Neural cell (in vitro differentiated cells): ENCODE results near the gene EDNRB. TPM values are rescaled to one million over a fixed set of nuclear protein-coding genes. Genes with fewer than 3 reads are reported as not detected.

ENCODE experiments used
- H2AFZ ChIP-seq: fragments of 200-600, 300-800 bp; sonication (generic), shearing (Covaris generic); 2 replicates; pipeline ENCODE4 v1.6.0; 2014; ENCODE audit warnings: low read depth, mild to moderate bottlenecking, antibody characterized with exemption, low read length, moderate library complexity
- H3F3A ChIP-seq: fragments of 200-600 bp; shearing (Covaris generic); 2 replicates; pipeline ENCODE4 v1.6.1; 2016; ENCODE audit warnings: mild to moderate bottlenecking, moderate library complexity, mixed read lengths, antibody characterized with exemption, low read length; ENCODE audit not compliant: insufficient read depth, poor library complexity, severe bottlenecking
- H3K27ac ChIP-seq: fragments of 200-600, 300-800 bp; sonication (generic), shearing (Covaris generic); 2 replicates; pipeline ENCODE4 v1.5.1; 2014; ENCODE audit warnings: mild to moderate bottlenecking, low read length, moderate library complexity
- H3K27me3 ChIP-seq: fragments of 300-800, 200-600 bp; sonication (generic), shearing (Covaris generic); 2 replicates; pipeline ENCODE4 v1.6.0; 2014; ENCODE audit warnings: mild to moderate bottlenecking, low read depth, low read length, moderate library complexity; ENCODE audit not compliant: insufficient read depth
- H3K36me3 ChIP-seq: fragments of 300-800, 200-600 bp; sonication (generic), shearing (Covaris generic); 2 replicates; pipeline ENCODE4 v1.5.1; 2014; ENCODE audit warnings: mild to moderate bottlenecking, antibody characterized with exemption, low read length, moderate library complexity; ENCODE audit not compliant: insufficient read depth
- H3K4me2 ChIP-seq: fragments of 300-800, 200-600 bp; sonication (generic), shearing (Covaris generic); 2 replicates; pipeline ENCODE4 v1.6.0; 2014; ENCODE audit warnings: mild to moderate bottlenecking, low read length
- H3K4me3 ChIP-seq: fragments of 300-800, 200-600 bp; sonication (generic), shearing (Covaris generic); 2 replicates; pipeline ENCODE4 v1.5.1; 2014; ENCODE audit warnings: mild to moderate bottlenecking, low read length, moderate library complexity
- H3K79me2 ChIP-seq: fragments of 200-600 bp; shearing (Covaris generic); replicated peaks from 2 replicates; pipeline ENCODE4 v1.6.0; 2014; ENCODE audit warnings: mild to moderate bottlenecking, low read length, moderate library complexity; ENCODE audit not compliant: insufficient read depth
- H3K9ac ChIP-seq: fragments of 300-800, 200-600 bp; sonication (generic), shearing (Covaris generic); 2 replicates; pipeline ENCODE4 v1.6.1; 2016; ENCODE audit warnings: mild to moderate bottlenecking, low read length, mixed read lengths
- H3K9me2 ChIP-seq: fragments of 200-600 bp; shearing (Covaris generic); 2 replicates; pipeline ENCODE4 v1.6.1; 2016; ENCODE audit warnings: mild to moderate bottlenecking, low read length, mixed read lengths; ENCODE audit not compliant: insufficient read depth
- H3K9me3 ChIP-seq: fragments of 200-600, 300-800 bp; sonication (generic), shearing (Covaris generic); 2 replicates; pipeline ENCODE4 v1.6.1; 2016; ENCODE audit warnings: mild to moderate bottlenecking, mixed run types, low read length, moderate library complexity, mixed read lengths
- H4K20me1 ChIP-seq: fragments of 200-600 bp; shearing (Covaris generic); 2 replicates; pipeline ENCODE4 v1.6.1; 2016; ENCODE audit warnings: mild to moderate bottlenecking, mixed run types; ENCODE audit not compliant: insufficient read depth
- CTCF ChIP-seq: fragments of 450-650 bp; IDR thresholded peaks from 2 replicates; pipeline ENCODE4 v1.5.1; 2014; ENCODE audit warnings: antibody characterized with exemption, mild to moderate bottlenecking, moderate library complexity; ENCODE audit not compliant: poor library complexity, severe bottlenecking
- EP300 ChIP-seq: fragments of 450-650 bp; conservative IDR thresholded peaks from 2 replicates; pipeline ENCODE4 v1.6.1; 2014; ENCODE audit warnings: antibody characterized with exemption, mild to moderate bottlenecking, moderate library complexity; ENCODE audit not compliant: poor library complexity, severe bottlenecking
- MXI1 ChIP-seq: fragments of 450-650 bp; conservative IDR thresholded peaks from 2 replicates; pipeline ENCODE4 v1.6.1; 2014; ENCODE audit warnings: antibody characterized with exemption, mild to moderate bottlenecking; ENCODE audit not compliant: poor library complexity, severe bottlenecking
- POLR2AphosphoS5 ChIP-seq: IDR thresholded peaks from 2 replicates; pipeline ENCODE4 v1.6.1; 2012
- RAD21 ChIP-seq: fragments of 450-650 bp; conservative IDR thresholded peaks from 2 replicates; pipeline ENCODE4 v1.6.1; 2014; ENCODE audit warnings: antibody characterized with exemption, mild to moderate bottlenecking, moderate library complexity
- REST ChIP-seq: IDR thresholded peaks from 2 replicates; pipeline ENCODE4 v1.6.1; 2012; ENCODE audit warnings: borderline replicate concordance
- SMC3 ChIP-seq: fragments of 450-650 bp; conservative IDR thresholded peaks from 2 replicates; pipeline ENCODE4 v1.6.1; 2014; ENCODE audit warnings: antibody characterized with exemption, mild to moderate bottlenecking, moderate library complexity; ENCODE audit not compliant: poor library complexity
- TAF1 ChIP-seq: IDR thresholded peaks from 2 replicates; pipeline ENCODE4 v1.6.1; 2012; ENCODE audit warnings: low read depth
- polyA plus RNA-seq: library from polyadenylated mRNA; depleted of rRNA; stranded (reverse); fragments of >200 nt; gene quantifications from 2 replicates; pipeline ENCODE4 v1.2.3, GENCODE V29; 2014

Gene EDNRB
- polyA plus RNA-seq, 1 donor from 2014 or later, result 0.20 TPM

DNA sequence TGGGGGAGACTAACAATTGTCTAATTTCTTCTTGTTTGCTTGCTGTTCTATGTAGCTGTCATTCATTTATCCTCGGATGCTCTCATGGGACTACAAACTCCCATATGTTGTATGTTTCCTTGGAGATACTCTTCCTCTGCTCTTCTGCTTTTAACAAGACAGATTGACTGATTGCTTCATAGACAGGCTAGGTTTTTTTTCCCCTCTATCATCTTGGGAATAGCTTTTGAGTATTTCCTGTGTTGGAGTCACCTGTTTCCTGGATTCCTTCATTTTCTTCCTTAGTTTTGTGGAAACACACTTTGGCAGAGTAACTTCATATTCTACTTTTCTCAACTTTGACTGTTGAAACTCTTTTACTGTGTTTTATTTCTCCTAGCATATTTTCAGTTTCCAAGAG is 27.6 kb downstream of the EDNRB start:
- H3K27me3 ChIP-seq, result no peaks in the 10 kb centered on the region
- H2AFZ ChIP-seq, result no peak overlapping the region
- H3K4me2 ChIP-seq, result no peak overlapping the region
- no peaks in the 10 kb centered on the region for H3F3A ChIP-seq
- H3K9me2 ChIP-seq, result no peaks in the 10 kb centered on the region
- TF ChIP-seq TAF1 (no peak), RAD21 (no peak), MXI1 (no peak), POLR2AphosphoS5 (no peak), SMC3 (no peak), REST (no peak), EP300 (peak; percentile 31)
- no peaks in the 10 kb centered on the region for H3K79me2 ChIP-seq
- H3K9ac ChIP-seq, result no peak overlapping the region
- H3K9me3 ChIP-seq, result no peaks in the 10 kb centered on the region
- H4K20me1 ChIP-seq, result no peaks in the 10 kb centered on the region
- H3K27ac ChIP-seq, result no peak overlapping the region
- H3K36me3 ChIP-seq, result no peaks in the 10 kb centered on the region
- H3K4me3 ChIP-seq, result no peak overlapping the region

DNA sequence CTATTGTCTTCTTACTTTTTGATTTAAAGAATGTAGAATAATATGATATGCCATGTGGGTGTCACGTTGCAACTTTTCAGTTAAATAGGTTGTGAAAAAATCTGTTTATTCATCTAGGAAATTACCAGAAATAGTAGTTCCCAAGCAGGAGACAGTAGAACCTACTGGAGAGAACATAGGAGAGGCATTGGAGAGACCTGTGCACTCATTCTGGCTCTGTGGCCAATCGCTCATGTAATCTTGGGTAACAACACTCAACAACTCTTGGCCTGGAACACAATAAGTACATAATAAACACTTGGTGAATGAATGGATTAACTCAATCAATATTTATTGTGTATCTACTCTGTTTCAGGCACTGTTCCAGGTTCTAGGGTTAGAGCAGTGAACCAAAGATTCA is 35.3 kb downstream of the EDNRB start:
- H3K36me3 ChIP-seq, result no peaks in the 10 kb centered on the region
- no peaks in the 10 kb centered on the region for H4K20me1 ChIP-seq
- no peak overlapping the region for H3K9ac ChIP-seq
- H2AFZ ChIP-seq, result no peak overlapping the region
- no peaks in the 10 kb centered on the region for H3K9me3 ChIP-seq
- no peaks in the 10 kb centered on the region for H3K79me2 ChIP-seq
- TF ChIP-seq MXI1 (no peak), POLR2AphosphoS5 (no peak), REST (no peak), CTCF (no peak), TAF1 (no peak), EP300 (no peak), SMC3 (no peak)
- H3F3A ChIP-seq, result no peaks in the 10 kb centered on the region
- H3K27ac ChIP-seq, result no peak overlapping the region
- H3K4me2 ChIP-seq, result no peak overlapping the region
- no peaks in the 10 kb centered on the region for H3K9me2 ChIP-seq
- H3K4me3 ChIP-seq, result no peak overlapping the region
- H3K27me3 ChIP-seq, result no peaks in the 10 kb centered on the region
